ENCODE results near the gene MIDN. TPM values are rescaled to one million over a fixed set of nuclear protein-coding genes. Genes with fewer than 3 reads are reported as not detected.

MIDN gene
- total RNA-seq: 10 to 100 TPM in 2 of 4 donors, 1 to 10 TPM in 2; 8.0 to 43.1 (median 12.2) TPM

GRCh38 chr19:1248139-1248785 is at the start of gene MIDN:
Gene MIDN, plus strand, starts transcription at chr19:1248583. Its CDS starts 1,714 bp downstream, at chr19:1250297.
- no peak for TF ChIP-seq CTCF (IDR thresholded peaks at IDR 0.05; ENCODE audit: low read depth)

- no peak for TF ChIP-seq CTCF (IDR thresholded peaks at IDR 0.05; ENCODE audit: low read depth)
Measured at GRCh38 chr19:1199531-1199930, 48.9 kb upstream of the MIDN start.

- TF ChIP-seq CTCF (IDR thresholded peaks at IDR 0.05; ENCODE audit: low read depth): no peak
Measured at GRCh38 chr19:1205114-1206099, 43.0 kb upstream of the MIDN start, which contains the start of gene STK11. Gene STK11, plus strand, starts transcription at chr19:1205778. Its CDS starts 1,136 bp downstream, at chr19:1206914.

- TF ChIP-seq CTCF (IDR thresholded peaks at IDR 0.05; ENCODE audit: low read depth): no peak
Measured at GRCh38 chr19:1206150-1206863, 42.1 kb upstream of the MIDN start.

- no peak for TF ChIP-seq CTCF (IDR thresholded peaks at IDR 0.05; ENCODE audit: low read depth)
Measured at GRCh38 chr19:1206864-1207450, 41.4 kb upstream of the MIDN start.

GRCh38 chr19:1210227-1210538 is 38.2 kb upstream of the MIDN start:
- no peak for TF ChIP-seq CTCF (IDR thresholded peaks at IDR 0.05; ENCODE audit: low read depth)
